HG03045 (cell line): ENCODE measurements around the gene RNASE7.
A peak's percentile ranks its signal among the peaks of the same experiment; 100 is the strongest.

Experiments used
- ATAC-seq: cut with Tn5 transposase; IDR thresholded peaks from one replicate; pipeline ENCODE4 v1.9.1; 2021; ENCODE audit warnings: mild to moderate bottlenecking, moderate library complexity; ENCODE audit not compliant: unreplicated experiment

The RNASE7 gene

GRCh38 chr14:21084998-21085853 is 43.1 kb downstream of the RNASE7 start:
- ATAC-seq = no peak

- no peak for ATAC-seq
Observed at GRCh38 chr14:21086908-21087293, 44.7 kb downstream of the RNASE7 start.

GRCh38 chr14:21087294-21088091 is 45.3 kb downstream of the RNASE7 start:
- ATAC-seq = no peak

- no peak for ATAC-seq
Observed at GRCh38 chr14:21088687-21089086, 46.5 kb downstream of the RNASE7 start.

GRCh38 chr14:21089271-21089670 is 47.1 kb downstream of the RNASE7 start:
- ATAC-seq = no peak

GRCh38 chr14:21089877-21090193 is 47.7 kb downstream of the RNASE7 start:
- no peak for ATAC-seq

GRCh38 chr14:21090194-21090939 is 48.2 kb downstream of the RNASE7 start:
- ATAC-seq = no peak

- ATAC-seq = no peak
Observed at GRCh38 chr14:21090940-21091663, 48.9 kb downstream of the RNASE7 start.

GRCh38 chr14:21091821-21092272 is 49.7 kb downstream of the RNASE7 start:
- no peak for ATAC-seq

- ATAC-seq = peak; percentile 77
Observed at GRCh38 chr14:21092273-21093011, 50.3 kb downstream of the RNASE7 start.

GRCh38 chr14:21093018-21093417 is 50.9 kb downstream of the RNASE7 start:
- ATAC-seq = no peak
